Endothelial cell of umbilical vein (primary cell): Measurements from ENCODE around the gene LOXL3.

Experiments used
- GATA2 ChIP-seq: IDR thresholded peaks from 2 replicates; pipeline ENCODE4 v1.7.0; 2011; ENCODE audit warnings: low read depth, mild to moderate bottlenecking, moderate library complexity, mixed read lengths, low read length; ENCODE audit not compliant: insufficient read length, insufficient read depth
- POLR2A ChIP-seq: IDR thresholded peaks from 2 replicates; pipeline ENCODE4 v1.6.1; 2012; ENCODE audit warnings: low read depth, mild to moderate bottlenecking, control low read depth, low read length
- TF ChIP-seq, protein P1 (sequence below), 2 donors: IDR thresholded peaks; 1 replicate in 1 of 2; 2 replicates in 1 of 2; pipeline ENCODE4 v1.5.1; 2011; ENCODE audit warnings: low read length in 2 of 2, mild to moderate bottlenecking in 2 of 2, moderate library complexity in 2 of 2, control low read depth in 1 of 2, inconsistent platforms in 1 of 2, low read depth in 1 of 2; ENCODE audit not compliant: insufficient read depth in 1 of 2; ENCODE audit errors: extremely low read depth in 1 of 2

DNA sequence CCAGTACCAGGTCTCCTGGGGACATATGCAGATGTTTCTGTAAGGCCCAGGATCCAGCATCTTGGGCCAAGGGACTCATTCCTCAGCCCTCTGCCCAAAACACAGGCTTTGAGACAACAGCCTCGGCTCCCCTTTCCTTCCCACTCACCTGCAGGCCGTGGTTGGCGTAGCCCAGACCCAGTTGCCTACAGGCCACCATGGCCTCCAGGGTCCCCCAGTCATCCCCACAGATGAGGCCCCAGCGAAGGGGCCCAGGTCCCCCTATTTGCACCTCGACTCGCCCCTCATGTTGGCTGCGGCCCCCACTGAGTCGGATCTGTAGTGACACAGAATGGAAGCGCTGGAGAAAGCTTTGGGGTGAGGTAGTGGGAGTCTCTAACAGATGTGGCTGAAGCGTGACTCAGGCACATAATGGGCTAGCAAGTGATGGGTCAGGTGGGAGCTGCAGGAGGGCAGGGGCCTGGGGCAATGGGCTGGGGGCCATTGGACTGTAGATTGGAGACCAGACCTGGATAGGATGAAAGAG, 18.2 kb downstream of the LOXL3 start:
- no peak for TF ChIP-seq GATA2
- TF ChIP-seq POLR2A, result no peak
- TF ChIP-seq, protein P1, sequence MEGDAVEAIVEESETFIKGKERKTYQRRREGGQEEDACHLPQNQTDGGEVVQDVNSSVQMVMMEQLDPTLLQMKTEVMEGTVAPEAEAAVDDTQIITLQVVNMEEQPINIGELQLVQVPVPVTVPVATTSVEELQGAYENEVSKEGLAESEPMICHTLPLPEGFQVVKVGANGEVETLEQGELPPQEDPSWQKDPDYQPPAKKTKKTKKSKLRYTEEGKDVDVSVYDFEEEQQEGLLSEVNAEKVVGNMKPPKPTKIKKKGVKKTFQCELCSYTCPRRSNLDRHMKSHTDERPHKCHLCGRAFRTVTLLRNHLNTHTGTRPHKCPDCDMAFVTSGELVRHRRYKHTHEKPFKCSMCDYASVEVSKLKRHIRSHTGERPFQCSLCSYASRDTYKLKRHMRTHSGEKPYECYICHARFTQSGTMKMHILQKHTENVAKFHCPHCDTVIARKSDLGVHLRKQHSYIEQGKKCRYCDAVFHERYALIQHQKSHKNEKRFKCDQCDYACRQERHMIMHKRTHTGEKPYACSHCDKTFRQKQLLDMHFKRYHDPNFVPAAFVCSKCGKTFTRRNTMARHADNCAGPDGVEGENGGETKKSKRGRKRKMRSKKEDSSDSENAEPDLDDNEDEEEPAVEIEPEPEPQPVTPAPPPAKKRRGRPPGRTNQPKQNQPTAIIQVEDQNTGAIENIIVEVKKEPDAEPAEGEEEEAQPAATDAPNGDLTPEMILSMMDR (IDR thresholded peaks at IDR 0.05; ENCODE audit: extremely low read depth in 1 of 2, insufficient read depth in 1 of 2, low read depth in 1 of 2, low read length in 2 of 2), result no peak
